ENCODE data around the gene SV2A. TPM values are rescaled to one million over a fixed set of nuclear protein-coding genes. Genes with fewer than 3 reads are reported as not detected.
A peak's percentile ranks its signal among the peaks of the same experiment; 100 is the strongest.

The SV2A gene
- polyA plus RNA-seq, 3 donors = 7.7 to 8.3 (median 7.8) TPM

- no peak for DNase-seq (ENCODE audit: extremely low read depth in 1 of 11, low read depth in 9 of 11, low spot score in 4 of 11)
Measured at GRCh38 chr1:149934356-149934755, 16.7 kb upstream of the SV2A start.

- DNase-seq (ENCODE audit: extremely low read depth in 1 of 11, low read depth in 9 of 11, low spot score in 4 of 11) = no peak
Measured at GRCh38 chr1:149933208-149933607, 15.6 kb upstream of the SV2A start.

GRCh38 chr1:149932474-149932873 is 14.8 kb upstream of the SV2A start:
- no peak for DNase-seq (ENCODE audit: extremely low read depth in 1 of 11, low read depth in 9 of 11, low spot score in 4 of 11)

DNA sequence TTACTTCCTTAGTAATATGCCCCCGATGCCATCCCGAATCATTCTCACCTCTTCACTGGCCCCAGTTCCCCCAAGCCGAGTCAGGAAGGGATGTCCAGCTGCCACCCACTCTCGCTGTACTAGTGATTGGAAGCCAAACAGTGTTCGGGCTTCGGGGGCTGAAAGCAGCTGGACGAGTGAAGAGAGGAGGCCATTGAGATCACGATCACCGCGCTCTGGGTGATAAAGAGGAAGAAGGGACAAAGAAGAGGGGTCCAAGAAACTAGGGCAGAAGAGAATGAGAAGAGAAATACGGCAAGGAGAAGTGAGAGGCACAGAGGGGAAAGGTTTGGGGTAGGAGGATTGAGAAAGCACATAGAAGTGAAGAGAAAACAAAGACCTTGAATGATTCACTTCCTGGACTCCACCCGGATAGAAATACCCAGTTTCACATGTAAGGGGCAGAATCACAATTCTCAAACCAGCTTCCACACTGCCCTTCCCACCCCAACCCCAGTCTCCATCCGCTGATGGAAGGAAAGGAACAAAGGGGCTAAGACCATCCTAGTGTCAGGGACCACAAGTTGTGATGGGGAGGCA is 13.7 kb upstream of the SV2A start:
- no peak for DNase-seq (ENCODE audit: extremely low read depth in 1 of 11, low read depth in 9 of 11, low spot score in 4 of 11)

DNA sequence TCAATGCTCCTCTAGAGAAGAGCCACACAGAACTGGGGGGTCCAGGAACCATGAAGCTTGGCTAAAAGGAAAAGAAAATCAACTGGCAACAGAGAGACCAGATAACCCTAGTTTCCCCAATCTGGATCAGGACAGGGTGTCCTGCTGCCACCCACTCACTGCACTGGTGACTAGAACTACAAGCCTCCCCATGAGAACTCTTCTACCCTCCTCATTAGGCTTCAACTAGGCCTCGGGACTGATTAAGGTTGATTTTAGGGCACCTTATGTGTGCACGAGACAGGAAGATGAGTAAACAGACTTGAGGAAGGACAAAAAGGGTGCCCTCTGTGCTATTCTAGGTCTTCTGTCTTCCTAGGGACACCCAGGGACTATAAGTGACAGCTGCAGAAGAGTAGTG is 12.2 kb upstream of the SV2A start:
- DNase-seq (ENCODE audit: extremely low read depth in 1 of 11, low read depth in 9 of 11, low spot score in 4 of 11) = no peak

- DNase-seq (ENCODE audit: extremely low read depth in 1 of 11, low read depth in 9 of 11, low spot score in 4 of 11) = no peak
Measured at GRCh38 chr1:149928401-149928724, 10.7 kb upstream of the SV2A start.

DNA sequence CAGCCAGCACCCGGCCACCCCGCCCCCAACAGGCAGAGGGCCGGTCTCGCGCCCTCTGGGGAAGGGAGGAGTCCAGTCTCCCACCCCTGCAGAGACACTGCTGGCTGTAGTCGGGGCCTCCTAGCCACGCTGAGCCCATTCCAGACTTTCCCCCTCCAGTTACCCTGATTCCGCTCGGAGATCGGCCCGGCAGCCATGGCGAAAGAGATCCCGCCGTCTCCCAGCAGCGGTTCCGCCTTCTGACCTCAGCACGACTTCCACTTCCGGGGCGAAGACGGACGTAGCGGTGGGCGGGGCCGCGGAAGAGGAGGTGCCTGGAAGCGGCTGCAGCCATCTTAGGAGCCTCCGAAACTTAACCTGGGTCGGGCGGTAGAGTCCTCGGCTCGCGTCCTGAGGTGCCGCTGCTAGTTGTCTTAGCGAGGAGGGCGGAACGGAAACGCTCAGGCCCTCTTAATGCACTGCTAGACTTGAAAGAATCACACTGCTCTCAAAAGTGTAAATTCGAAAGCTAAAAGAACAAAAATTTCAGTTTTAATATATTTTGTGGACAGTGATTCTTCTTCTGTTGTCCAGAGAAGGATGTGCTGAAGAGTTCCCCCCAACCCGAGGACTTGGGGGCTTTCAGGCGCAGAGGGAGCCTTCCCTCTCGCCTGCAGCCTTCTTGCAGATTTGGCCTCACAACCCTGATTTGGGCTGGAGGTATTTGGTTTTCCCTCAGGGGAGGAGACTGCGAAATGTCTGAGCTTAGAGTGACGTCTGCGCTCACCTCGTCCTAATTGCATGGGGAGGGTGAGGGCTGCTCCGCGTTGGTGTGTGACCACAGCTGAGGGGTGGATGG is 10.1 kb upstream of the SV2A start, which contains the start of gene SF3B4:
TSS of gene SF3B4 (minus strand) at position 241 of the 838 bp plus-strand sequence. CDS start at position 197, 44 bp downstream.
- peak; percentile 83 to 94 (median 92) for DNase-seq (ENCODE audit: extremely low read depth in 1 of 11, low read depth in 9 of 11, low spot score in 4 of 11)

DNA sequence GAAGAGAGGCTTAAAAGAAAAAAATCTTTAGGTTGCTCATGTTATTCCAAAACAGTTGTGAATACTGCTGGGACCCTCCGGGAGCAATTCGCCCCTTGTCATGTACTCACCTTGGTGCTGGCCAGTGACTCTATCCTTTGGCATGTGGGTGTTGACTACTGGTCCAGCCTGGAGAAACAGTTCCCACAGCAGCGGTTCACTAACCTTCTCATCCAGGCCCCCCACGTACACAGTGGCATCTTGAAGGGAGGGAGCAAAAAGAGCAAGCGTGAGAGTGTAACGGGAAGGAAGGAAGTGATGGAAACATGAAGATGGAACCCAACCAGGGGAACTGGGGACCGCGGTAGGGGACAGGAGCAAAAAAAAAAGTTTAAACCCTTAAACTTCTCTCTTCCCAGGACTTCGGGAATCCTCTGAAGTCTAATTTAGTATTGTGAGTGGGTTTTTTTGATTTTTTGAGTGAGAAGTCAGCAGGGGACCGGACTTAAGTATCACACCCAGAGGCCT is 9.5 kb upstream of the SV2A start:
- no peak for DNase-seq (ENCODE audit: extremely low read depth in 1 of 11, low read depth in 9 of 11, low spot score in 4 of 11)

- DNase-seq (ENCODE audit: extremely low read depth in 1 of 11, low read depth in 9 of 11, low spot score in 4 of 11) = no peak
Measured at GRCh38 chr1:149926296-149926695, 8.7 kb upstream of the SV2A start.

DNA sequence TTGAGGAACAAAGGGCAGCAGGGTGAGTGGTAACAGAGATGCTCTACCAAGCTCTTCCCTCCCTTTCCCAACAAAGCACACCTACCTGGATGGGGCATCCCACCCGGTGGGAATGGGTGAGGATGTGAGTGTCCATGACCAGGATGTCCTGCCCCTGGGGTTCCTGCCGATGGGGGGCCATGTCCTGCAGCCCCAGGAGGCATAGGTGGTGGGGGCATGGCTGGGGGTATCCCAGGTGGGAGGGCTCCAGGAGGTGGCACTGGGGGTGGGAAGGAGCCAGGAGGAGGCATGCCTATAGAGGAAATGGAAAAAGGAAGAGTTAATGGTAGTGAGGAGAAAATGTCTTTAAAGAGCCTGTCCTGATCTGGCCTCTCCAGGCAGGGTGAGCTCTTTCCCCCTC is 8.1 kb upstream of the SV2A start:
- DNase-seq (ENCODE audit: extremely low read depth in 1 of 11, low read depth in 9 of 11, low spot score in 4 of 11) = no peak

DNA sequence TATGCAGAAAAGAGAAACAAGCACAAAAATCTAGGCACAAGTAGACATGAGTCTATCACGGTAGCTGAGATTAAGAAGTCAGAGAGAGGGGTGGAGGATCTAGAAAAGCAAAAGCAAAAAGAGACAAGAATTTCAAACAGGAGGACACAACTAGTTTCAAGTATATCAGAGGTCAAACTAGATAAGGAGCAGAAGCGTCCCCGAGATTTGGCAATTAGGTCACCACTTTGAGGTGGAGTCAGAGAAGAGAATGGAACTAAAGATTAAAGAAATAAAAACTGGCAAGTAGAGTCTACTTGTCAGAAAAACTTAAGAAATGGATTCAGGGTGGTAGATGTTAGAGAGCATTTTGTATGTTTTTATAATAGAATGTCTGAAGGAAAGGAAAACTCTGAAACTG is 7.7 kb upstream of the SV2A start:
- no peak for DNase-seq (ENCODE audit: extremely low read depth in 1 of 11, low read depth in 9 of 11, low spot score in 4 of 11)

- no peak for DNase-seq (ENCODE audit: extremely low read depth in 1 of 11, low read depth in 9 of 11, low spot score in 4 of 11)
Measured at GRCh38 chr1:149923626-149924025, 6.0 kb upstream of the SV2A start.

DNA sequence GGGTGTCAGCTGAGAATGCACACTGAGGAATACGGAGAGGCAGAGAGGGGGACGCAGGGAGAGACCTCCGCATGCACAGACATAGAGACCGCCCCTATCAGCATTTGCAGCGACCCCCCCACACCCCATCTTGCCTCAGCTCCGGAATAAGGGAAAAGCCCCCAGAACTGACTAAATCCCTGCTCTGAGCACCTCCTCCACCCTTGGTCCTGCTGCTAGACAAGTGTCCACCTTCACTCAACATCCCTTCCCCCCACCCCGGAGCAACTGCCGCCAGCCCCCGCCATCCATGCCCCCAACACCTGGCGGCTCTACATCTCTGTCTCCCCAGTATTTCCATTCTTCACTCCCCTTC is 769 bp downstream of the SV2A start:
- no peak for DNase-seq (ENCODE audit: extremely low read depth in 1 of 11, low read depth in 9 of 11, low spot score in 4 of 11)

DNA sequence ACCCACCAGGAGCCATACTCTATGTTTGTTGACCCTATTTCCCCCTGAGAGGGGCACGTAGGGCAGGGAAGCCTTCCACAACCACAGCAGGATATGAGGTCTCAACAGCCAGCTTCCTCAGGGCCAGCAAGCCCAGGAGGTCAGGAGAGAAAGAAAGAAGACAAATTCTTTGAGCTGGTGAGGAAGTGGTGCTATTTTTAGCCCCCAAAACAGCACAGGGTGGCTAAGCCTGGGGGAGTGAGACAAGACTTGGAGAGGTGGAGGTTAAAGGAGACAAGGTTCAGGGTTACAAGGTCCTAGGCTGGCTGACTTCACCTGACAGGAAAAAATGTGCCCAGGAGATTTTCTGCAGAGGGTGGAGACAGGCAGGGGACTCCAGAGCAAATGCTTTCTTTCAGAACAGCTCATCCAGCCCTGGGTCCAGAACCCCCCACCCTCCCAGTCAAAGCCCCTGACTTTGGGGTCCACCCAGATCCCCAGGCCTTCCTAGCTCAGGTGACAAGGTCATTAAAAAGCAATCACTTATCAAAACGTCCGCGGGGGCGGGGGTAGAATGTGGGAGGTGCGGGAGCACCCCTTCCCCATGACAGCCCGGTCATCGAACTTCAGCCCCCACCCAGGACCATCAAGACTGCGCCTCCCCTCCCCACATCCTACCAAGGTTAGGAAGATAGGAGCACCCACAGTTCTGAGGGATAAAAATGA is 1.3 kb downstream of the SV2A start:
- DNase-seq (ENCODE audit: extremely low read depth in 1 of 11, low read depth in 9 of 11, low spot score in 4 of 11) = no peak

DNA sequence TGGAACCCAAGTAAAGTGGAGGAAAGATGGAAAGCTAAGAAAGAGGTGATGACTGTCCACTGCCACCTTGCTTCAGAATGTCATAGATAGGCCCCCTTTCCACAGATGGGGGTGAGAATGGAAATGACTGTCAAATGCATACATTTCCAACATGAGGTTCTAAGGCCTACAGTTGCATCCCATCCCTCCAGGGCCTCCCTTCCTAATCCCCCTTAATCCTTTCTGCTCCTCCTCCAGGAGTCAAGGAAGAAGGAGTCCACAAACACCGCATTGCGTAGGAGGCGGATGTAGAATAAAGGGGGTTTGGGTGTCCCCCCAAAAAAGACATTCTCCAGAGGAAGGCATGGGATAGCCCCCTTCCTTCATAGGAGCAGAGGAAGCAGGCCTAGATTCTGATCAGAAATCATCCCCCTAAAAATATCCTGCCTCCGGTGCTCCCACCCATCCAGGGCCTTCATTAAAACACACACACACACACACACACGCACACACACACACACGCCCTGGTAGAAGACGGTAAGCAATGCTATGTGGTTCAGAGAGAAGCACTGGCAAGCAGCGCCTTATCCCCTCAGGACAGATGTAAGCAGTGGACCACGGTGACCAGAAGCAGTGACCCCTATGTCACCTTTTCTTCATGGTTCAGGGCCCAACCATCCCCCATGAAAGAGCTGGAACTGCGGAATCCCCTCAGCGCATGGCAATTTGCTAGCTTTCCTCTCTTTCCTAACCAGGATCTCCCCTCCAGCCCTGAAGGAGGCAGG is 2.0 kb downstream of the SV2A start:
- DNase-seq (ENCODE audit: extremely low read depth in 1 of 11, low read depth in 9 of 11, low spot score in 4 of 11) = no peak

DNA sequence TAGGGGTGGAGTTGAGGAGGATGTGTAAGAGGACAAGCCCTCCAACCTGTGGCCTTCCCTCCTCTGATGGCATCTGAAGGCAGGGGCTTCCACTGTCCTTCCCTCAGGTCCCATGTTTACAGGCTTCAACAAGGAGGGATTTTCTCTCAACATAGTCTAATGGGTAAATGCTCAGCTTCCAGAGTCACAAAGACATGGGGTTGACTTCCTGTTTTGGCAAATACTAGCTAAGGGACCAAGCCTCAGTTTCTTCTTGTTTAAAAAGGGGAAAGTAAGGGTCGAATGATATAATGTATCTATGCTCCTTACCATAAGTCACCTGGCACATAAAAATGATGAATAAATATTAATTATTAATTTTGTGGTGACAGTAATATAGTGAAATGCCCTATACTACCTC is 3.1 kb downstream of the SV2A start:
- DNase-seq (ENCODE audit: extremely low read depth in 1 of 11, low read depth in 9 of 11, low spot score in 4 of 11) = no peak

DNA sequence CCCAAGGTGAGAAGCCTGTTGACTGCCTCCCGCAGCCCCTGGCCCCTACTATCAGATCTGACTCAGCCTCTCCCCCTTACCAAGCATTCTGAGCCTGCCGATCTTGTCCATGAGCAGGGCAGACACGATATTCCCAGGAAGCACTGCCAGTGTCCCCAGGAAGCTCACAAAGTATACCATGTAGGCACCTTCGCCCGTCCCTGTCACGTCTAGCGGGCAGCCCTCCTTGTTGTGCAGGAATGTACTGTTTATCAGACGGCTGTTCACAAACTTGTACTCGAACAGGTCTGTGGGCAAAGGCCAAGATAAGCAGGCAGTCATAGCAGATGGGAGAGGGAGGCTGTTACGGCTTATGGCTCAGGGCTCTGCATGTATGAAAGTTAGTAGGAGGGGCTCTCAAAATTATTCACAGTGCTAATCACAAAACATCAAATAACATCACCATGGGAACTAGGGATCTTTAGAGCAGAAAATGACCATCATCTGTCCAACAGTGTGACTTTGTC is 11.0 kb downstream of the SV2A start:
- DNase-seq (ENCODE audit: extremely low read depth in 1 of 11, low read depth in 9 of 11, low spot score in 4 of 11) = no peak

DNA sequence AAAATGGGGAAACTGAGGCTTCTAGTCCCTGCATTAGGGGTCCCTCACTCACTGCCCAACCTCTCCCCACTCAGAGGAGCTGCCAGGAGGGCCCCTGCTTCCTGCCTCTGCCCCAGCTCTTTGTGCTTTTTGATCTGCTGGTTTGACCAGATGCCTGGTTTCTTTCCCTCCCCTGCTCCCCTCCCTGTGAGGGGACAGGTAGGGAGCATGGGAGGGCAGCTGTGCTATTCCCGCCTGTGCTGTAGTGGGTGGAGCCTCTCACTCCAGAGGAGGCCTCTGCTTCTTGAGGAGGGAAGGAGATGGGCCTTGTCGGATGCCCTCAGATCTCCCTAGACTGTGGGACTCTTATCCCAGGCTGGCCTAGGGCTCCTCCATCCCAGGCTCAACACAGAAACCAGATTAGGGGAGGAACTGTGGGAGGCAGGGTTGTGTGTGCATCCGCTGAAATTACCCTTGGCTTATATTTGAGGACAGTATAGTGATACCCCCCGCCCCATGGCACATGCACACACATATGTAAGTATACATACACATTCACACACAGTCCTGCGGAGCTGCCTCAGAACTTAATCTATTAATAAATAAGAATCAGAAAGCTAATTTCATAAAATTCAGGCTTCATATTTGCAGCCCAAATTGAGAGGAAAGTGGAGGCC is 13.7 kb downstream of the SV2A start:
- no peak for DNase-seq (ENCODE audit: extremely low read depth in 1 of 11, low read depth in 9 of 11, low spot score in 4 of 11)
